ENCODE results near the gene USF2.

- TF ChIP-seq CTCF (IDR thresholded peaks at IDR 0.05; ENCODE audit: insufficient read depth, low read depth, low read length): no peak
- no peak for TF ChIP-seq EZH2 (IDR thresholded peaks at IDR 0.05; ENCODE audit: insufficient read depth, low read length)
Measured at GRCh38 chr19:35257113-35257461, 11.7 kb upstream of the USF2 start.
